Right forelimb (tissue), 1 donor: ENCODE results near the gene FHAD1.

Source experiments
- DNase-seq: peaks from one replicate; pipeline ENCODE4 v3.0.0-alpha.2; 2018

Gene FHAD1

DNA sequence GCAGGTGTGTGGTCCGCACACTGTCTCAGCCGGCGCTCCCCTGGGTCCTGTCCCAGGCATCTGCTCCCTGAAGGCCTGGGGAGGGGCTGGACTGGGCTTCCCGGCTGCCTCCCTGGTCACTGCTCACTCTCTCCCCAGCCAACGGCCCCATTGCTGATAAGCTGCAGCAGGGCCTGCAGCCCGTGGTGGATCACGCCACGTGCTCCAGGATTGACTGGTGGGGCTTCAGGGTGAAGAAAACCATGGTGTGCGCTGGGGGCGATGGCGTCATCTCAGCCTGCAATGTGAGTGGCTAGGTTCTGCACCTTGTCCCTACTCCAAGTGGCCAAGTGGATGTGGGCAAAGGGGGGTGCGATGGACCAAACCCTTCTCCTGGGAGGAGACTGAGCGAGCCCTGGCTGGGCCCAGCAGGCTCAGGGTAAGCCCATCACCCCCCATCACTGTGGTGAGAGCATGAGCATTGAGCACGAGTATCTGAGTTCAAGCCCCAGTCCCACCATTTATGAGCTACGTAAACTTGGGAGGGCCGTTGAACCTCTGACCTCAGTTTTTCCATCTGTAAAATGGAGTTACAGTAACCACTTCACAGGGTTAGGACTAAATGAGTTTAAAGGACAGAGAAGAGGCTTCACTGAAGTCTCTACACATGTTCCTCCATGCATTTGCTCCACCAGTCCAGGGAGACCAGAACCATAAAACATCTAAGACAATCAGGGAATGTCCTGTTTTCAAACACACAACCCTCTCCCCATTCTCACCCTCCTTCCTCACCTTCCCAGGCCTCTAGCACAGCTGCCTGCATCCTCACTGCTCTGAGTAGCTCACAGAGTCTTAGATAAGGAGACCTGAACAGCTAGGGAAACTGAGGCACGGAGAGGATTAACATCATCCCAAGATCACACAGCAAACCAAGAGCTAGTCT is 197.7 kb downstream of the FHAD1 start:
- DNase-seq, result no peak

DNA sequence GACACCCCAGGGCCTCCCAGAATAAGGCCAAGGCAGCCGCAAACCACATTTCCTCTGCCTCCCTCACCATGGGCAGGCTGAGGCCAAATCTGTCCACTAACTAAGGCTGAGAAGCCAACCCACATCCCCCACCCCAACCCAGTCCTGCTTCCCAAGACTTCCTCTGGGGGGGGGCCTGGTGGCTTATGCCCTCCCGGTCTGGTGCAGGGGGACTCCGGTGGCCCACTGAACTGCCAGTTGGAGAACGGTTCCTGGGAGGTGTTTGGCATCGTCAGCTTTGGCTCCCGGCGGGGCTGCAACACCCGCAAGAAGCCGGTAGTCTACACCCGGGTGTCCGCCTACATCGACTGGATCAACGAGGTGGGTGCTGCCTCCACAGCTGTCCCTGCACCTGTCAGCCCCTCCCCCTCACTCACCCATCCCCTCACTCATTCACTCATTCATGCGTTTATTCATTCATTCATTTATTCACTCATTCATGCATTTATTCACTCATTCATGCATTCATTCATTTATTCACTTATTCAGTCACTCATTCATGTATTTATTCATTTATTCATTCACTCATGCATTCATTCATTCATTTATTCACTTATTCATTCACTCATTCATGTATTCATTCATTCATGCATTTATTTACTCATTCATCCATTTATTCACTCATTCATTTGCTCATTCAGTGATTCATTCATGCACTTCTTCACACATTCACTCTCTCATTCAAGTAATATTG is 198.5 kb downstream of the FHAD1 start:
- DNase-seq, result no peak

DNA sequence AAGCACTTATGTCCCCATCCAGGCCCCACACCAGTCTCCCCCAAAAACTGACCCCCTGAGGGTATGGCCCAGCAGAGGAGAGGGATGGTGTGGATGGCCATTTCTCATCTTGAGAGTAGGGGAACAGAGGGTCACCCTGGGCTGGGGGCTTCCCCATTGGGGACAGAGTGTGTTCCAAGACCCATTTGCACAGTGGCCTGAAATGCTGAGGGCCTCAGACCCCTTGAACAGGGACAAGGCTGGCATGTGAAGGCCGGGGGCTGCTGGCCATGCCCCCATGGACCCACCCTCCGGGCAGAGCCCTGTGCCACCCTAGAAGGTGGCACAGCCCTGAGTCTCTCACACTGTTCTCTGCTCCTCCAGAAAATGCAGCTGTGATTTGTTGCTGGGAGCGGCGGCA is 199.2 kb downstream of the FHAD1 start:
- DNase-seq, result no peak
